Endothelial cell of umbilical vein (primary cell): Measurements from ENCODE around the gene COQ8B. TPM values are rescaled to one million over a fixed set of nuclear protein-coding genes. Genes with fewer than 3 reads are reported as not detected.

ENCODE experiments used
- BruUV-seq: library from RNA; stranded (reverse); fragments of 400-500 nt; replicated peaks from 2 replicates; lab custom pipeline; 2021; lab: Mats Ljungman, UMichigan
- CTCF ChIA-PET: fragments of 300-600, 350-600 bp; sonication (Branson Sonifier 250); formaldehyde crosslinking; loops from one replicate; lab custom pipeline; 2021; ENCODE audit warnings: antibody characterized with exemption, inconsistent platforms; lab: Charles Lee
- POLR2A ChIA-PET: fragments of 300-600, 350-600 bp; sonication (Branson Sonifier 250); formaldehyde crosslinking; loops from one replicate; lab custom pipeline; 2021; ENCODE audit warnings: antibody characterized with exemption, inconsistent platforms; lab: Charles Lee
- DNase-seq: peaks from one replicate; pipeline ENCODE4 v3.0.0-alpha.2; 2011; ENCODE audit warnings: low read depth, low spot score
- FAIRE-seq: peaks from 2 replicates; lab custom pipeline; 2011; peaks lifted over from hg19 to GRCh38; lab: Jason Lieb, UNC
- H2AFZ ChIP-seq: 2 replicates; pipeline ENCODE4 v1.6.0; 2012; ENCODE audit warnings: low read depth, low read length, control low read depth, inconsistent platforms
- H3K27ac ChIP-seq: 2 replicates; pipeline ENCODE4 v1.5.1; 2011; ENCODE audit warnings: low read depth, mild to moderate bottlenecking, control low read depth, low read length, moderate library complexity; ENCODE audit not compliant: insufficient read depth
- H3K27me3 ChIP-seq, 2 experiments: 2 replicates each; pipeline versions ENCODE4 v1.6.0 to v1.6.1; 2011; ENCODE audit warnings: low read length in 2 of 2, mixed read lengths in 1 of 2; ENCODE audit not compliant: control insufficient read depth in 2 of 2, insufficient read depth in 2 of 2
- H3K36me3 ChIP-seq, 2 experiments: 2 replicates in 1 of 2; 3 replicates in 1 of 2; pipeline ENCODE4 v1.5.1; 2011; ENCODE audit warnings: low read length in 2 of 2, mild to moderate bottlenecking in 1 of 2, moderate library complexity in 1 of 2; ENCODE audit not compliant: control insufficient read depth in 2 of 2, insufficient read depth in 2 of 2; ENCODE audit errors: extremely low read depth in 1 of 2
- H3K4me1 ChIP-seq: 3 replicates; pipeline ENCODE4 v1.5.1; 2011; ENCODE audit warnings: mild to moderate bottlenecking, low read length; ENCODE audit not compliant: control insufficient read depth, insufficient read depth; ENCODE audit errors: extremely low read depth
- H3K4me2 ChIP-seq: 2 replicates; pipeline ENCODE4 v1.6.1; 2011; ENCODE audit warnings: low read length, control low read depth, mixed read lengths; ENCODE audit not compliant: insufficient read depth
- H3K4me3 ChIP-seq, 3 experiments: fragments of 200-600 bp in 1 of 3; sonication (generic), shearing (Covaris generic) in 1 of 3; replicated peaks in 1 of 3; 2 replicates each; pipeline ENCODE4 v1.5.1; 2011 to 2016; ENCODE audit warnings: control low read depth in 3 of 3, low read length in 3 of 3, mild to moderate bottlenecking in 2 of 3, inconsistent platforms in 1 of 3, low read depth in 1 of 3, moderate library complexity in 1 of 3; ENCODE audit not compliant: insufficient read depth in 1 of 3
- H3K79me2 ChIP-seq: 2 replicates; pipeline ENCODE4 v1.6.0; 2012; ENCODE audit warnings: low read length, inconsistent platforms; ENCODE audit not compliant: control insufficient read depth, insufficient read depth
- H3K9ac ChIP-seq: replicated peaks from 2 replicates; pipeline ENCODE3; 2011; ENCODE audit warnings: low read length, control low read depth; ENCODE audit not compliant: insufficient read depth; ENCODE audit errors: extremely low read depth
- H3K9me1 ChIP-seq: replicated peaks from 3 replicates; pipeline ENCODE4 v1.6.0; 2011; ENCODE audit warnings: mild to moderate bottlenecking, low read length; ENCODE audit not compliant: control insufficient read depth, insufficient read depth; ENCODE audit errors: extremely low read depth
- H3K9me3 ChIP-seq: replicated peaks from 2 replicates; pipeline ENCODE4 v1.5.1; 2012; ENCODE audit warnings: low read length, inconsistent platforms; ENCODE audit not compliant: control insufficient read depth, insufficient read depth
- H4K20me1 ChIP-seq: replicated peaks from 2 replicates; pipeline ENCODE3; 2011; ENCODE audit warnings: mild to moderate bottlenecking, low read length; ENCODE audit not compliant: control insufficient read depth, insufficient read depth; ENCODE audit errors: extremely low read depth
- CTCF ChIP-seq, 2 donors: IDR thresholded peaks; 1 replicate in 1 of 2; 2 replicates in 1 of 2; pipeline ENCODE4 v1.5.1; 2011; ENCODE audit warnings: low read length in 2 of 2, mild to moderate bottlenecking in 2 of 2, moderate library complexity in 2 of 2, control low read depth in 1 of 2, inconsistent platforms in 1 of 2, low read depth in 1 of 2; ENCODE audit not compliant: insufficient read depth in 1 of 2; ENCODE audit errors: extremely low read depth in 1 of 2
- EZH2 ChIP-seq: IDR thresholded peaks from 2 replicates; pipeline ENCODE4 v1.6.1; 2012; ENCODE audit warnings: borderline replicate concordance, low read depth, mild to moderate bottlenecking, moderate library complexity, low read length, inconsistent platforms; ENCODE audit not compliant: severe bottlenecking
- FOS ChIP-seq: IDR thresholded peaks from 2 replicates; pipeline ENCODE4 v1.6.1; 2011; ENCODE audit warnings: mild to moderate bottlenecking, low read length, moderate library complexity, borderline replicate concordance; ENCODE audit not compliant: insufficient read depth
- GATA2 ChIP-seq: IDR thresholded peaks from 2 replicates; pipeline ENCODE4 v1.7.0; 2011; ENCODE audit warnings: low read depth, mild to moderate bottlenecking, moderate library complexity, mixed read lengths, low read length; ENCODE audit not compliant: insufficient read length, insufficient read depth
- JUN ChIP-seq: IDR thresholded peaks from 2 replicates; pipeline ENCODE4 v1.6.1; 2011; ENCODE audit warnings: borderline replicate concordance, low read depth; ENCODE audit not compliant: insufficient read length, insufficient read depth
- MAX ChIP-seq: IDR thresholded peaks from 2 replicates; pipeline ENCODE4 v1.6.1; 2011; ENCODE audit not compliant: insufficient read depth, insufficient read length
- MYC ChIP-seq: IDR thresholded peaks from one replicate; pipeline ENCODE4 v1.6.1; 2011; ENCODE audit warnings: mild to moderate bottlenecking, low read depth, low read length
- POLR2AphosphoS5 ChIP-seq: IDR thresholded peaks from 2 replicates; pipeline ENCODE4 v1.6.1; 2012; ENCODE audit warnings: low read depth, mild to moderate bottlenecking, control low read depth, low read length, moderate library complexity; ENCODE audit not compliant: insufficient read depth
- dilution Hi-C: fragments of 300-500 bp; cut with MboI; formaldehyde crosslinking; loops from one replicate; pipeline ENCODE4 v1.15.0; 2019; ENCODE audit warnings: low sequenced_read_pairs; ENCODE audit not compliant: extremely low pct_ligation_motif_present
- intact Hi-C: fragments of 100-400 bp; cut with micrococcal nuclease; formaldehyde crosslinking; loops from one replicate; pipeline ENCODE4 v1.10.0; 2022
- polyA plus RNA-seq, 4 experiments: library from polyadenylated mRNA; depleted of rRNA in 3 of 4; stranded (reverse) in 3 of 4; unstranded in 1 of 4; fragments of >200 nt; gene quantifications; 2 replicates each; pipeline versions ENCODE4 v1.2.1 to v1.2.3, GENCODE V29; 2011 to 2012; ENCODE audit warnings: missing spikeins in 1 of 4
- total RNA-seq: library from RNA; stranded (reverse); gene quantifications from 2 replicates; pipeline ENCODE4 v1.2.3, GENCODE V29; 2021

The COQ8B gene
- total and polyA plus RNA-seq, 2 donors (not counting 3 experiments of a cell fraction or from before 2014, with no cell fraction given), result 16.2 to 19.2 TPM

- Histone ChIP-seq H2AFZ (no peak overlapping the region), H3K9me3 (no peaks in the 10 kb centered on the region), H3K27ac (no peak overlapping the region), H3K4me3 (no peak overlapping the region), H3K79me2 (peaks cover 82% of the 10 kb centered on the region), H3K9ac (no peak overlapping the region), H3K9me1 (no peaks in the 10 kb centered on the region), H4K20me1 (no peaks in the 10 kb centered on the region), H3K4me2 (no peak overlapping the region), H3K36me3 (peaks cover 18 to 33% of the 10 kb centered on the region in 2 experiments), H3K27me3 (no peaks in the 10 kb centered on the region), H3K4me1 (peaks cover 28% of the 10 kb centered on the region)
- no peak for DNase-seq
- dilution Hi-C loops (no loop called here), intact Hi-C loops (no loop called here)
- FAIRE-seq, result no peak
- TF ChIP-seq POLR2AphosphoS5, result no peak
- no peak for TF ChIP-seq FOS
- no peak for TF ChIP-seq JUN
- TF ChIP-seq MYC, result no peak
- TF ChIP-seq GATA2, result no peak
- TF ChIP-seq MAX, result no peak
- no peak for TF ChIP-seq CTCF (IDR thresholded peaks at IDR 0.05; ENCODE audit: extremely low read depth in 1 of 2, insufficient read depth in 1 of 2, low read depth in 1 of 2, low read length in 2 of 2)
- TF ChIP-seq EZH2, result no peak
- POLR2A ChIA-PET, result interaction anchor here (0.6 kb wide), 1 partner anchor 17 kb away, joined by 3 read pairs; no protein-coding TSS in a partner anchor
- BruUV-seq, result no TSS peak
- CTCF ChIA-PET, result interaction anchor here (2.1 kb wide), 1 partner anchor 51 kb away, joined by 5 read pairs; no protein-coding TSS in a partner anchor
Observed at GRCh38 chr19:40755791-40756190, 39.1 kb upstream of the COQ8B start.
